Lower lobe of right lung (tissue), 2 donors: ENCODE measurements around the gene OR2AG1. TPM values are rescaled to one million over a fixed set of nuclear protein-coding genes. Genes with fewer than 3 reads are reported as not detected.

Experiments used
- ATAC-seq, 2 donors: fragments of 200-7000 bp; cut with Tn5 transposase; one replicate each; pipeline ENCODE4 v1.9.1; 2020 to 2022; ENCODE audit warnings: mild to moderate bottlenecking in 2 of 2, moderate library complexity in 2 of 2
- DNase-seq: peaks from one replicate; pipeline ENCODE4 v3.0.0-alpha.2; 2020
- H3K27ac ChIP-seq: fragments of 200-600 bp; one replicate; pipeline ENCODE4 v1.8.0; 2022
- H3K27me3 ChIP-seq: fragments of 200-600 bp; one replicate; pipeline ENCODE4 v1.8.0; 2022; ENCODE audit warnings: low read depth
- H3K36me3 ChIP-seq: fragments of 200-600 bp; one replicate; pipeline ENCODE4 v1.8.0; 2022; ENCODE audit warnings: mild to moderate bottlenecking
- H3K4me1 ChIP-seq: fragments of 200-600 bp; one replicate; pipeline ENCODE4 v1.8.0; 2022
- H3K4me3 ChIP-seq: fragments of 200-600 bp; one replicate; pipeline ENCODE4 v1.8.0; 2022; ENCODE audit warnings: mild to moderate bottlenecking
- H3K9me3 ChIP-seq: fragments of 200-600 bp; one replicate; pipeline ENCODE4 v1.8.0; 2022
- CTCF ChIP-seq: fragments of 200-600 bp; IDR thresholded peaks from one replicate; pipeline ENCODE4 v1.8.0; 2022; ENCODE audit warnings: antibody characterized with exemption, mild to moderate bottlenecking
- intact Hi-C: fragments of 100-400 bp; cut with DNase I; formaldehyde crosslinking; loops from one replicate; pipeline ENCODE4 v1.11.0; 2022
- long read RNA-seq: library from polyadenylated mRNA; unstranded; transcript quantifications from one replicate; pipeline ENCODE4 v2.0.0, GENCODE V29; 2021
- total RNA-seq: library from RNA; stranded (reverse); fragmentation: NEBNext Ultra II Directional; extraction: Animal tissue kit (Norgen Biotek cat#: 25700); gene quantifications from one replicate; pipeline ENCODE4 v1.2.1, GENCODE V29; 2021
- donor health status: DM: no; HTN: yes; CAD: no; lungs with severe emphysema.

The OR2AG1 gene
- not detected for total RNA-seq
- long read RNA-seq = 0 reads

DNA sequence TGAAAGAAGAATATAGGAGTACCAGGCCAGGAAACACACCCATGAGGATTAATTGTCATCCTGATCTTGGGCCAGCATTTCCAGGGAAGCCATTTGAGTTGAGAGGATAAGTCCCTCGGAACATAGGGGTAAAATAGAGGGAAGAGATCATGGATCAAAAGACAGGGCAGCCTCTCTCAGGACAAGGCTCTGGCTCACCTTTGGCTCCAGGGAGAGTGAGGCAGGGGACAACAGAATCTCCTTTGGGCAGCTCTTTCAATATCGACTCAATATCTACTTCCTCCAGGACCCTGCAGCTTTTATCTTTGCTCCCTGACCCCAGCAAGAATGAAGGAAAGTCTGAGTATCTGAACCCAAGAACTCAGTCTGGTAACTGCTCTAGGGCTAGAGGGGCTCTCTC lies at the start of gene OR2AG1:
OR2AG1 (plus strand) TSS at position 301 of the 400 bp plus-strand sequence. CDS start 2,018 bp downstream, outside the sequence.
- peaks cover 6% of the 10 kb centered on the region for H3K27me3 ChIP-seq
- intact Hi-C loops = no loop called here
- no peak within 1 kb of the TSS for H3K27ac ChIP-seq
- H3K4me1 ChIP-seq = no peaks in the 10 kb centered on the region
- H3K36me3 ChIP-seq = no peaks in the 10 kb centered on the region
- TF ChIP-seq CTCF = no peak
- DNase-seq (no peak), ATAC-seq (no peak)
- no peaks in the 10 kb centered on the region for H3K9me3 ChIP-seq
- H3K4me3 ChIP-seq = no peak within 1 kb of the TSS

DNA sequence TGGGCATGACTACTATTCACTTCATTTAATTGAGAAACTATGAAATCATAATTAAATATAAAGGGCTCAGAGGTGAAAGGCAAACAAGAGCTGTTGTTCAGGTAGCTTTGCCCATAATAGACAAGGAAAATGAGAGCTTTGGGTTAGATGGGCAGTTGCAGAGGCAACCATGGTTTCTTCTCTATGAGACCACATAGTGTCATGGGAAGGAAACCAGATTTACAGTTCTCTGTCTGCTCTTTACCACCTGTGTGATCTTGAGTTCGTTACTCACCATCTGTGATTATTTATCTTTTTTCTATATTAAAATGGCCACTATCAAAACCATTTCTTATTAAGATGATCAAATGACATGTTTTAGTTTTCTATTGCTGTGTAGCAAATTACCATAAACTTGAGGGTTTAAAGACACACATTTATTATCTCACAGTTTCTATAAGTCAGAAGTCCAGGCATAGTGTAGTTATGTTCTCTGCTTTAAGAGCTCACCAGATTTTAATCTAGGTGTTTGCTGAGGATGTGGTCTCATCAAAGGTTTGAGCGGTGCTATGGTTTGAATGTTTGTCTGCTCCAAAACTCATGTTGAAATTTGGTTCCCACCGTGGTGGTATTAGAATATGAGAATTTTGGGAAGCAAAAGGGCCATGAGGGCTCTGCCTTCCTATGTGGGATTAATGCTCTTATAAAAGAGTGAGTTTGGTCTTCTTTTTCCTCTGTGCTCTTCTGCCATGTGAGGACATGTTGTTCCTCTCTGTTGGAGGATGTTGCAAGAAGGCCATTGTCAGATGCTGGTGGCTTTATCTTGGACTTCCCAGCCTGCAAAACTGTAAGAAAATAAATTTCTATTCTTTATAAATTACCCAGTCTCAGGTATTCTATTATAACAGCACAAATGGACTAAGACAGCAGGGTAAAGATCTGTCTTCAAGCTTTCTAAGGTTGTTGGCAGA lies 49.2 kb upstream of the OR2AG1 start:
- H3K4me3 ChIP-seq = no peak overlapping the region
- ATAC-seq (no peak), DNase-seq (no peak)
- no peaks in the 10 kb centered on the region for H3K9me3 ChIP-seq
- no peak for TF ChIP-seq CTCF
- H3K36me3 ChIP-seq = no peaks in the 10 kb centered on the region
- no peaks in the 10 kb centered on the region for H3K27me3 ChIP-seq
- peaks cover 4% of the 10 kb centered on the region for H3K4me1 ChIP-seq
- H3K27ac ChIP-seq = no peak overlapping the region
- intact Hi-C loops = no loop called here

- peaks cover 4% of the 10 kb centered on the region for H3K4me1 ChIP-seq
- intact Hi-C loops = no loop called here
- no peaks in the 10 kb centered on the region for H3K27me3 ChIP-seq
- DNase-seq (no peak), ATAC-seq (no peak)
- H3K36me3 ChIP-seq = no peaks in the 10 kb centered on the region
- H3K27ac ChIP-seq = no peak overlapping the region
- H3K9me3 ChIP-seq = no peaks in the 10 kb centered on the region
- H3K4me3 ChIP-seq = no peak overlapping the region
- no peak for TF ChIP-seq CTCF
These were observed 48.2 kb upstream of the OR2AG1 start for GRCh38 chr11:6734616-6735015.

GRCh38 chr11:6735306-6735705 lies 47.5 kb upstream of the OR2AG1 start:
- no peak for DNase-seq
- Histone ChIP-seq H3K36me3 (no peaks in the 10 kb centered on the region), H3K27ac (no peak overlapping the region), H3K27me3 (no peaks in the 10 kb centered on the region), H3K4me1 (peaks cover 4% of the 10 kb centered on the region), H3K9me3 (no peaks in the 10 kb centered on the region), H3K4me3 (no peak overlapping the region)
- TF ChIP-seq CTCF = no peak
- ATAC-seq = no peak
- intact Hi-C loops = no loop called here

GRCh38 chr11:6736495-6737121 lies 46.2 kb upstream of the OR2AG1 start:
- no peaks in the 10 kb centered on the region for H3K9me3 ChIP-seq
- H3K4me3 ChIP-seq = no peak overlapping the region
- DNase-seq (no peak), ATAC-seq (peak in 1 of 2 donors; percentile 34)
- H3K27ac ChIP-seq = no peak overlapping the region
- no peaks in the 10 kb centered on the region for H3K36me3 ChIP-seq
- no peaks in the 10 kb centered on the region for H3K27me3 ChIP-seq
- no peak for TF ChIP-seq CTCF
- H3K4me1 ChIP-seq = peaks cover 4% of the 10 kb centered on the region
- intact Hi-C loops = no loop called here
